ENCODE results near the gene SDK2.

DNA sequence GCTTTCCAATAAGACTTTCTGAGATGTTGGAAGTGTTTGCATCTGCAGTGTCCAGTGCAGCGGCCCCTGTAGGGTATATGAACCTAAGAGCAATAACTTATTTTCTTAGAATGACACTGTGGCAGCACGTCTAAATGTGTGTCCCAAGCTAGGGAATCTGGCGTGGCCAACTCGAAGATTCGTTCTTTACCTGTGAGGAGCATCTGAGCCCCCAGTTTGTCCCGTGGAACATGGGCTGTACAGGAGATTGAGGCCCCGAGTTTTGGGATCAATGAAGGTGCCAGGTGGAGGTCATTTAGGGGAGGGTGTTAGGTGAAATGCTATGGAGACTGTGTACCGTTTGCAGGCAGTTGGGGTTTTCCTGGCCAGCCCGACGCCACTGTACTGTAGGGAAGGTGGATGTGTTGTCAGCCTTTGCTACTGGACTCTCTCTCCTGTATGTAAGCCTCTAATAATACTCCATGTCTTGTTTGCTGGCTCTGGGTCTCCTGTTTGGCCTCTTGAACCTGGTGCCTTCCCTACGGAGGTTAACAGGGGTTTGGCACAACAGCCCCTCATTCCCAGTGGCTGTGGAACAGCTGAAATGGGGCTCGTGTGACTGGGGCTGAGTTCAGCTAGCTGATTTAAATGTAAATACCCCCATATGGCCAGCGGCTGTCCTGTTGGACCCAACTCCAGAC lies 45.5 kb upstream of the SDK2 start:
- TF ChIP-seq, protein P1, sequence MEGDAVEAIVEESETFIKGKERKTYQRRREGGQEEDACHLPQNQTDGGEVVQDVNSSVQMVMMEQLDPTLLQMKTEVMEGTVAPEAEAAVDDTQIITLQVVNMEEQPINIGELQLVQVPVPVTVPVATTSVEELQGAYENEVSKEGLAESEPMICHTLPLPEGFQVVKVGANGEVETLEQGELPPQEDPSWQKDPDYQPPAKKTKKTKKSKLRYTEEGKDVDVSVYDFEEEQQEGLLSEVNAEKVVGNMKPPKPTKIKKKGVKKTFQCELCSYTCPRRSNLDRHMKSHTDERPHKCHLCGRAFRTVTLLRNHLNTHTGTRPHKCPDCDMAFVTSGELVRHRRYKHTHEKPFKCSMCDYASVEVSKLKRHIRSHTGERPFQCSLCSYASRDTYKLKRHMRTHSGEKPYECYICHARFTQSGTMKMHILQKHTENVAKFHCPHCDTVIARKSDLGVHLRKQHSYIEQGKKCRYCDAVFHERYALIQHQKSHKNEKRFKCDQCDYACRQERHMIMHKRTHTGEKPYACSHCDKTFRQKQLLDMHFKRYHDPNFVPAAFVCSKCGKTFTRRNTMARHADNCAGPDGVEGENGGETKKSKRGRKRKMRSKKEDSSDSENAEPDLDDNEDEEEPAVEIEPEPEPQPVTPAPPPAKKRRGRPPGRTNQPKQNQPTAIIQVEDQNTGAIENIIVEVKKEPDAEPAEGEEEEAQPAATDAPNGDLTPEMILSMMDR (IDR thresholded peaks at IDR 0.05), result no peak
- no peak for TF ChIP-seq POLR2A (IDR thresholded peaks at IDR 0.05)

All from thyroid gland (tissue), 4 donors.